Left lobe of liver (tissue), 2 donors: ENCODE results near the gene NCAPH2. TPM values are rescaled to one million over a fixed set of nuclear protein-coding genes. Genes with fewer than 3 reads are reported as not detected.

Source experiments
- ATAC-seq: fragments of 200-7000 bp; cut with Tn5 transposase; one replicate; pipeline ENCODE4 v1.9.1; 2020; ENCODE audit warnings: mild to moderate bottlenecking, moderate library complexity
- DNase-seq: peaks from one replicate; pipeline ENCODE4 v3.0.0-alpha.2; 2020; ENCODE audit warnings: low spot score
- total RNA-seq: library from RNA; stranded (reverse); gene quantifications from one replicate; pipeline ENCODE4 v1.2.1, GENCODE V29; 2021
- donor health status: DM: no; HTN: no; CAD: no; lungs with moderate emphysema.
- donor health status: DM: no; HTN: yes; CAD: no.

NCAPH2 gene
- total RNA-seq, 1 donor from 2014 or later = 18.8 TPM

- DNase-seq = no peak
- ATAC-seq = peak; percentile 5
Observed at GRCh38 chr22:50545522-50546325, 37.7 kb downstream of the NCAPH2 start, which contains the start of gene KLHDC7B. KLHDC7B (plus strand) TSS chr22:50545899; CDS start chr22:50546244, 345 bp downstream.

DNA sequence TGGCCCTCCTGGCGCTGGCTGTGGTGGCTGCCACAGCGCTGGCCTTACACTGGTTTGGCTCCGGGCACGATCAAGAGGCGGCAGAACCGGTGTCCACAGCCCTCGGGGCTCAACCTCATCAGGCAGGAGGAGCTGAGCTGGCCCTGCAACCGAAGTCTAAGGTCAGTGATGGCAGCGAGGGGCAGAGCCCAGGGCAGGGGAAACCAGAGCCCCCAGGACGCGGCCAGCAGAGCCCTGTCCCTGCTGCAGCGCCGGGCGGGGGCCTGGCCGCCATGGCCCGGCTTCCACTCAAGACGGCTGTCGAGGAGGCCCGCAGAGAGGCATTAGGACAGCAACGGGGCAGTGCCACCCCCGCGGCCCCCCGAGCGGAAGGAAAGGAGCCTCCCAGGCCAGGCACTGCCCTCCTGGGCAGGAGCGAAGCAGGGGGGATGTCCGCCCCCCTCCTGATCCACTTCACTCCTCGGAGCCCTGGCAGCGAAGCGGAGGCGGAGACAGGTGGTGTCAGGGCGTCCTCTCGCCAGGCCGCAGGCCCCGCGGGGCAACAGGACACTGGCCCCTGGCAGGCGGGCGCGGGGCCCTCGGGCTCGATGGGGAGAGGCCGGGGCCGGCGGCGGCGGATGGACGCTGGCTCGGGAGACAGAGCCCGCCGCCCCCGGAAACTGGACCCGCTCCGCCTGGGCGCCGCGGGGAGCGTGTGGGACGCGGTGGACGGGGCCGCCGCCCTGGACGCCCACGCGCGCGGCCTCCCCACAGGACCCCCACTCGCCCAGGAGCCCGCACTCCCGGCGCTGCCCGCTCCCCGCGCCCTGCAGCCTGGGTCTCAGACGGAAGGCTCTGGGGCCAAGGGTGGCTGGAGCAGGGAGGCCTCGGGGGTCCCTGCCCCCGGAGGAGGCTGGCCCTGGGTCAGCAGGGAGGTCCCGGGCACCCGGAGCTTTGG, 38.6 kb downstream of the NCAPH2 start:
- DNase-seq (no peak), ATAC-seq (no peak)

DNA sequence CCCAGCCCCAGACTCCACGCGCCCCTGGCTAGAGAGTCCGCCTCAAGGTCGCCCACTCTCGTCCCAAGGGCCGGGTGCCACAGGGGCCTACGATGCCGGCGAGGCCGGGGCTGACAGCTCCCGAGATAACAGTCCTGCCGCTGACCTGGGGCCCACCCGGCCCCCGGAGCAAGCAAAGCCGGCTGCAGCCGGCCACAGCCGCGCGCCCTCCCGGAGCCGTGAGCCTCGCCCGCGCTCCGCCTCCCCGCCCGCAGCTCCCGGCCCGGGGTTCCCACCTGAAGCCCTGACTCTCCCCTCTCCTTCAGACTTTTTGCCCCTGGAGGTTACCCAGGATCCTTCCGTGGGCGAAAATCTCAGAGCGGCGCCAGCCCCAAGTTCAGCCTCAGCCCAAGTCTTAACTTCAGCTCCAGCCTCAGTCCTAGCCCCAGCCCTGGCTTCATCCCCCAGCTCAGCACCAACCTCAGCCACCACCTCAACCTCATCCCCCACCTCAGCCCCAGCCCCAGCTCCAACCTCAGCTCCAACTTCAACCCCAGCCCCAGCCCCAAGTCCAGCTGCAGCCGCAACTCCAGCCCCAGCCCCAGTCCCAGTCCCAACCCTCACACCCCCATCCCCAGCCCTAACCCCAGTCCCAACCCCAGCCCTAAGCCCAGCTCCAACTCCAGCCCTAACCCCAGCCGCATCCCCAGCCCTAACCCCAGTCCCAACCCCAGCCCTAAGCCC, 39.4 kb downstream of the NCAPH2 start:
- ATAC-seq (no peak), DNase-seq (peak; percentile 48)

DNA sequence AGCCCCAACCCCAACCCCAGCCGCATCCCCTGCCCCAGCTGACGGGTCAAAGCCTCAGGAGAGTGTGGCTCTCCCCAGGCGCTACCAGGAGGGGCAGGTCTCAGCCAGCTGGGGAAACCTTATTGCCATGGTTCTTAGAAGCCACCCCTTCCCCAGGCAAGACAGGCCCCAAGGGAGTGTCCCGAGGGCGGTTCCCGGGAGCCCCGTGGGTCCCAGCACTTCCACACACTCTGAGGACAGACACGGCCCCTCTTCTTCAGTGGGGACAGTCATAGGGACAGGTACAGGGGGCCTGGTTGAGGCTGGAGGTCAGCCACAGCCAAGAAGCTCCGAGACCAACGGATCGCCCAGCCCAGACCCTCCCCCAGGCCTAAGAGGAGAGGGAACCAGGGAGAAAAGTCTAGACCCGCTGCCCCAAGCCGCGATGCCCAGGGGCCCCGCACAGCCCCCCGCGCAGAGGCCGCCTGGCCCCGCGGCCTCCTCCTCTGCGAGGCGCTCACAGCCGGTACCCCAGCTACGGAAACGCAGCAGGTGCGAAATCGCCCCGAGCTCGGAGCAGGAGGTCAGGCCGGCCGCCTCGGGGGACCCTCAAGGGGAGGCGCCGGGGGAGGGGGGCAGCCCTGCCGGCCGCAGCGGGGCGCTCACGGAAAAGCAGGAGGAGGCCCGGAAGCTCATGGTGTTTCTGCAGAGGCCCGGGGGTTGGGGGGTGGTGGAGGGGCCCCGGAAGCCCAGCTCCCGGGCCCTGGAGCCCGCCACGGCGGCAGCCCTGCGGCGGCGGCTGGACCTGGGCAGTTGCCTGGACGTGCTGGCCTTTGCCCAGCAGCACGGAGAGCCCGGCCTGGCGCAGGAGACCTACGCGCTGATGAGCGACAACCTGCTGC, 40.3 kb downstream of the NCAPH2 start:
- DNase-seq (peak; percentile 73), ATAC-seq (peak; percentile 80)

DNA sequence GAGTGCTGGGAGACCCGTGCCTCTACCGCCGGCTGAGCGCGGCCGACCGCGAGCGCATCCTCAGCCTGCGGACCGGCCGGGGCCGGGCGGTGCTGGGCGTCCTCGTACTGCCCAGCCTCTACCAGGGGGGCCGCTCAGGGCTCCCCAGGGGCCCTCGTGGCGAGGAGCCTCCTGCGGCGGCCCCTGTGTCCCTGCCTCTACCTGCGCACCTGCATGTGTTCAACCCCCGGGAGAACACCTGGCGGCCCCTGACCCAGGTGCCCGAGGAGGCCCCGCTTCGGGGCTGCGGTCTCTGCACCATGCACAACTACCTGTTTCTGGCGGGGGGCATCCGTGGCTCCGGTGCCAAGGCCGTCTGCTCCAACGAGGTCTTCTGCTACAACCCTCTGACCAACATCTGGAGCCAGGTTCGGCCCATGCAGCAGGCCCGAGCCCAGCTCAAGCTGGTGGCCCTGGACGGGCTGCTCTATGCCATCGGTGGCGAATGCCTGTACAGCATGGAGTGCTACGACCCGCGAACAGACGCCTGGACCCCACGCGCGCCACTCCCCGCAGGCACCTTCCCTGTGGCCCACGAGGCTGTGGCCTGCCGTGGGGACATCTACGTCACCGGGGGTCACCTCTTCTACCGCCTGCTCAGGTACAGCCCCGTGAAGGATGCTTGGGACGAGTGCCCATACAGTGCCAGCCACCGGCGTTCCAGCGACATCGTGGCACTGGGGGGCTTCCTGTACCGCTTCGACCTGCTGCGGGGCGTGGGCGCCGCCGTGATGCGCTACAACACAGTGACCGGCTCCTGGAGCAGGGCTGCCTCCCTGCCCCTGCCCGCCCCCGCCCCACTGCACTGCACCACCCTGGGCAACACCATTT, 41.1 kb downstream of the NCAPH2 start:
- DNase-seq (no peak), ATAC-seq (no peak)

DNA sequence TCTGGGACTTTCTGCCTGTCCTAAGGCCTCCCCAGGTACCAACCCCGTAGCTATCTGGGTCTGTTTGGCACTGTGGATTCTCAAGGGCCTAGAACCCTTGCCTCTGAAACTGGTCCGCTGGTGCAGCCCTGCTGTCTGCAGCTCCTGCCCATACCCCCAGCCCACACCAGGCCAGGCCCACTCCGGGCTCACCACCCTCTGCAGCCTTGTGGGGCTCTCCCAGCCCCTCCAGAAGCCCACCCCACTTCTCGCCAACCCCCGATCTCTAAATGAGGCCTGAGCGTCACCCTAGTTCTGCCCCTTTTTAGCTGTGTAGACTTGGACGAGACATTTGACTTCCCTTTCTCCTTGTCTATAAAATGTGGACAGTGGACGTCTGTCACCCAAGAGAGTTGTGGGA, 42.4 kb downstream of the NCAPH2 start:
- DNase-seq (no peak), ATAC-seq (no peak)

DNA sequence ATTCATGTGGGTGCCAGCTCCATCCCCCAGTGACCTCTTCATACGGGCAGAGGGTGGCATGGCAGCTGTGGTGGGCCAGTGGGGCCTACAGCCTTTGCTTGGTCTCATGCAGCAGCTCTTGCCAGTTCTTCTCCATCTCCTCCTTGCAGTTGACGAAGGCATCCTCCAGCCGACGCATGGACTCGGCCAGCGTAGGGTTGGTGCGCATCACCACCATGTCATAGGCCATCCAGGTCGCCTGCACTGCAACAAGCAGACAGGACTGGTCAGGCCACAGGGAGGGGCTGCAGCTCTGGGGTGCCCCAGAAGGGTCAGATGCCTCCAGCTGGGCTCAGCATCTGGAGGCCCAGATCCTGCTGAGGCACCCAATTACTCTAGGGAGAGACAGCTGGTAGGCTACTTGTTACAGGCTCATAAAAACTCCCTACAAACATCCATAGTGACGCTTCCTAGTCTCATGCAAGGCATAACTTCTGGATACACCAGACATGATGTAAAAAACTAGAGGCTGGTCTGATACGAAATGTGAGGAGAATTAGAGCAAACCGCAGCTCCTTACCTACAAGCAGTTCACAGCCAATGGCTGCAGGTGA, 43.2 kb downstream of the NCAPH2 start:
- no peak for ATAC-seq
- DNase-seq = no peak

DNA sequence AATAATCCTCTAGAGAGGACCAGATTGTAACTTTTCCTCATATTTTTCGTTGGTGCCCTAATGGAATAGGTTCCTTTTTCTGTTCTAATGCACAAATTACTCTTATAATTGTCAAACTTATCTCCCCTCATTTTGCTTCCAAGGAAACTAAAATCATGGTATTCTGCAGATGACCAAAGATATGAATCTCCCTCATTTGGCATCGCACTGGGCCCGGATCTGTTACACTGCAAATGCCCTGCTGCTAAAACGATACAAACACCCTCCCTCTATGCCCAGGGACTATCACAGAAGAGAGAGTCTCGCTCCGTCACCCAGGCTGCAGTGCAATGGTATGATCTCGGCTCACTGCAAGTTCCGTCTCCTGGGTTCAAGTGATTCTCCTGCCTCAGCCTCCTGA, 45.3 kb downstream of the NCAPH2 start:
- DNase-seq (no peak), ATAC-seq (no peak)

- ATAC-seq (no peak), DNase-seq (no peak)
Observed at GRCh38 chr22:50556703-50557102, 48.7 kb downstream of the NCAPH2 start.

- DNase-seq (no peak), ATAC-seq (no peak)
Observed at GRCh38 chr22:50560034-50560433, 52.0 kb downstream of the NCAPH2 start.

DNA sequence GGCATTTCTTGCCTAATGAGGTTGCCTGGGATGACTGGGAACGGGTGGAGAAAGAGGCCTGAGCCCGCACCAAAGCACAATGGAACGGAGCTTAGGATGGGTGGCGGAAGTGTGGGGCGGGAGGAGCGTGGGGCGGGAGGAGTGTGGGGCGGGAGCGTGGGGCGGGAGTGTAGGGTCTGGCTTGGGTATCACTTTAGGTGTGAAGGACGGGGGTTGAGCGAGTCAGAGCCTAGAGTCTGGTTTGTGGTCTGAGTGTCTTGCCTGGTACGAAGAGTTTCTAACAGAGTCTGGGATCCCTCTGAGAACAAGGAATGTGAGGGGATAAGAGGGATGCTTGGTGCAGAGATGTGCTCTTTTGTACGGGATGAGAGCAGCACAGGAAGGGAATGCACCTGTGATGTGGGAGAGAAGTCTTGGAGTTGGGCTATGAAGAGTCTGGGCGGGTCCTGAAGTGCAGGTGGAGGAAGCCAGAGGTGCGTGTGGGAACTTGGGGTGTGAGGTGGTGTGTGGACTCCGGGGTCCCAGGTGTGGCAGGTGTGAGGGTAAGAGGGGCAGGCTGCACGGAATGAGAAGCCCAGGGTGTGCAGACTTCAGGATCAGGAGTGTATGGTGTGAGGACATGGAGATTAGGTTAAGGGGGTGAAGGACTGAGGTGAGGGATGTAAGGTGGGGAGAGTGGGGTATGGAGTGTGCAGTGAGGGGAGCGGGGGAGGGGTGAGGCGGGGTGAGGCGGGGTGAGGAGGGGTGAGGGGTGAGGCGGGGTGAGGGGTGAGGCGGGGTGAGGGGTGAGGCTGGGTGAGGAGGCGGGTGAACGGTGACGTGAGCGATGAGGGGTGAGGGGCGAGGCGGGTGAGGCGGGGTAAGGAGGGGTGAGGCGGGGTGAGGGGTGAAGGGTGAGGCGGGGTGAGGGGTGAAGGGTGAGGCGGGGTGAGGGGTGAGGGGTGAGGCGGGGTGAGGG, 53.7 kb downstream of the NCAPH2 start:
- DNase-seq (no peak), ATAC-seq (no peak)

DNA sequence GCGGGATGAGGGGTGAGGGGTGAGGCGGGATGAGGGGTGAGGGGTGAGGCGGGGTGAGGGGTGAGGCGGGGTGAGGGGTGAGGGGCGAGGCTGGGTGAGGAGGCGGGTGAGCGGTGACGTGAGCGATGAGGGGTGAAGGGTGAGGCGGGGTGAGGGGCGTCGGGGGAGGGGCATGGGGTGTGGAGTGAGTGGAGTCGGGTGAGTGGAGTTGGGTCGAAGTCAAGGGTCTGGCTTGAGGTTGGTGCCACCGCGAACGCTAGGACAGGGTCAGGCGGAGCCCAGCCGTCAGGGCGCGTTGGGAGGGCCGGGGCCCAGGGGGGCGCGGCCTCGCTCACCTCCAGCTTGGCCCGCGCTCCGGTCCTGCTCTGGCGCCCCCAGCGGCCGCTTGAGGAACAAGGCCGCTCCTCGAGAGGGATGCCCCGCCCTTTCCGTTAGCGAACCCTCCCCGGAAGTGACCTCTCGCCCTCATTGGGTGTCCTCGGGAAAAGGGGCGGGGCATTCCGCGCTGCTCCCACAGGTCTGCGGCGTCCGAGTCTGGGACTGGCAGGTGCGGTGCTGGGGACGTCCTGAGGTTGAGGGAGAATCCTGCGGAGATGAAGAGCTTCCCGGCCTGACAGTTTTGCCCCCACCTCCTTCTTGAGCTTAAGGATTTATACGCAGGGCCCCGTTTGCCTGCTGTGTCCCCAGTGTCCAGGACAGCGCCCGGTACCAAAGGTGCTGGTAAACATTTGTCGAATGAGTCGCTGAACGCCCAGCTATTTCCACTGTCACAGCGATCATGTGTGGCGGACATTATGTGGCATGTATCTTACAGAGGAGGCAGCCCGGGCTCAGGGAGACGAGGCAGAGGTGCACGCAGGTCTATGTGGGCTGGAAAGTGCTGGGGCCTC, 54.7 kb downstream of the NCAPH2 start, which contains the start of gene SYCE3:
SYCE3 (minus strand) TSS at position 397 of the 890 bp plus-strand sequence. CDS start 6,514 bp downstream, outside the sequence.
- peak; percentile 93 for ATAC-seq

GRCh38 chr22:50563413-50564160, 55.6 kb downstream of the NCAPH2 start:
- peak; percentile 60 for ATAC-seq

More for the DNA sequence above, 54.7 kb downstream of the NCAPH2 start, which contains the start of gene SYCE3:
- DNase-seq = peak; percentile 98

GRCh38 chr22:50564289-50564688, 56.3 kb downstream of the NCAPH2 start:
- ATAC-seq (no peak), DNase-seq (no peak)

More at GRCh38 chr22:50563413-50564160, 55.6 kb downstream of the NCAPH2 start:
- peak; percentile 67 for DNase-seq

GRCh38 chr22:50567721-50568252, 59.8 kb downstream of the NCAPH2 start:
- no peak for ATAC-seq
- DNase-seq = no peak
